ENCODE data around the gene NLRP1. TPM values are rescaled to one million over a fixed set of nuclear protein-coding genes. Genes with fewer than 3 reads are reported as not detected.

NLRP1 gene
- total RNA-seq, 1 experiment from 2014 or later, result 39.0 TPM

DNA sequence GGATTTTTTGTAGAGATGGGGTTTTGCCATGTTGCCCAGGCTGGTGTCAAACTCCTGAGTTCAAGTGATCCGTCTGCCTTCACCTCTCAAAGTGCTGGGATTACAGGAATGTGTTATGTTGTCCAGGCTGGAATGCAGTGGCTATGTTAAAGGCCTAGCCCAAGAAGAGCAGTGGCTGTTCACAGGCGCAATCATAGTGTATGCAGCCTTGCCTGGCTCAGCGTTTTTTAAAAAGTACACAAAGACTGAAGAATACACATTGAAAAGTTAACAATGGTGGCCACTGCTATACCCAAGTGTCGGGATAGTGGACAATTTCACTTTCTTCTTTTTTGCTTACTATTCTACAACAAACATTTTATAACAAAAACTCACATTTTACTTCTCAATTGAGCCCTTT, 105.3 kb downstream of the NLRP1 start:
- no peak for DNase-seq (ENCODE audit: low read depth)

DNA sequence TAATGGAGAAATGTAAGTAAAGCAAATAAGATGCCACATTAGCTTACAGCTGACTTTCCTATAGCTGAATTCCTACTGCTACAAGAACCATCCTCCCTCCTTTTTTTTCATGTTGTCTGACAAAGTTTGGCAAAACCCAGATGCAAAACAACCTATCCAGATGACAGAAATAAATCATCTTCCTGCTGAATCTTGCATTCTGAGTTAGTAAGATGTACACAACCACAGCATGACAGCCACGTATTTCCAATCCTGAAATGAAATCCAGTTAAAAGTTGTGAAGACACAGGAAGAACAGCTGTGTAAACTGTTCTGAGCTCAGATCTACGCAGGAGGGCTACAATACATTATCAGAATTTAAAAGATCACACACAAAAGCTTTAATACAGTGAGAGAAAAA, 110.4 kb downstream of the NLRP1 start:
- DNase-seq (ENCODE audit: low read depth), result peak; percentile 84

DNA sequence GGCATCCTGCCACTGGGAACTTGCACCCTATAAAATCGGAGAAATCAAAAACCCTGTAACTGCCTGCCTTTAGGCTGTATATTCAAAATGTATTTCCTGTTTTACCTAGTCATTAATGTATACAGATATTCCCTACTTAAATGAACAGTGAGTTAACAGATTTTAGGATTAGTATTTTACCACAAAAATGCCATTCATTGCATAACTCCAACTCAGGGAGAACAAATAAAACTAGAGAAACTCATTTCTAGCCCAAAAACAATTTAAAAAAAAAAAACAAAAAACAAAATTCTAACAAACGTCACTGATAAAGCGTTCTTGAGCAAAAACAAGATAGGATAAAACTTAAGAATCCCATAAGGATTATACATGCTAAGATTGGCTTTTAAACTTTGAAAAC, 111.8 kb downstream of the NLRP1 start:
- DNase-seq (ENCODE audit: low read depth), result no peak

DNA sequence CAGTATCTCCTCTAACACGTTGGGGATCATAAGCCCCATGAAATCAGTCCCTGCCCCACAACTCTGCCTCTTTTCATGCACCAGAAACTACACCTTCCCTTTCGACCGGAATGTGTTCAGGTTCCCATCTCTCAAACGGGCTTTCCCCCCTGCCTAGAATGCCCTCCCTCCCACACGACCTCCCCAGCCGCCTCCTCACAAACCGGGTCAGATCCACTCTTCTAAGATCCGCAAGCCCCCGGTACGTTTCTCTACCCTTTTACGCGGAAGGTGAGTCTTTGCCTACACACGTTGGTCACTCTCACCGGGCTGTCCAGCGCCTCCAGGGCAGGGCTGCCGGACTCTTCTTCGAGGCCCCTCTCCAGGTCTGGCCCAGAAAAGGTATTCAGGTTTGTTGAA, 116.2 kb downstream of the NLRP1 start:
- DNase-seq (ENCODE audit: low read depth), result no peak

DNA sequence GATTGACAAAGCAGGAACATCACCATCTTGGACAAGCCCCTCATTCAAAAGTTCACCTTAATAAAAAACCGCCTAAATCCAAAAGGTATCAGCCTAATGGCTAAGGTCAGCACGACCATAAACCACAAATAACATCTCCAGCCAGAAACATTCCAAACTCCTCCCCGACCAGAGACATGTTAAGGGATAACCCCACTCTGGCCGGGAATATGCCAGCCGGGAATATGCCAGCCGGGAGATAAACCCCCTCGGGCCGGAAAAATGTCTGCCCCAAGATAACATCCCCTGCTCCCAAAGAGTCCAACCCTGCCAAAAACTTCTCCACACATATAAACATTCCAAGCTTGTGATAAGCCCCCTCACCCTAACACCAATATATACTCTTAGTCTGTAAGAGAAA, 116.9 kb downstream of the NLRP1 start:
- no peak for DNase-seq (ENCODE audit: low read depth)

DNA sequence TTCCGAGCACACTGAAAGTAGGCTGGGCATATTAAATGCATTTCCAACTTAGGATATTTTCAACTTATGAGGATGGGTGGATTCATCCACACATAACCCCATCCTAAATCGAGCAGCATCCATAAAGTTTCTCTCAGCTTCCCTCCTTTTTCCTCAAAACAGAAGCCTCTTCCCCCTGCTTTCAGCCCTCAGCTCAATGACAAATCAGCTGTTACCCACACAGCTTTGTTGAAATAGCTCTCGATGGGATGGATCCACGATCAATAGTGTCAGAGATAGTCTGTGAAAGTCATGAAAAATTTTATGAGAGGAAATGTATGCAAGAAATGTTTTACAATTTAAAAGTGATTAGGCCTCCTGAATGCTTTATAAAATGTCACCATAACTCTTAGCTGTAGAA, 118.0 kb downstream of the NLRP1 start:
- DNase-seq (ENCODE audit: low read depth), result no peak

DNA sequence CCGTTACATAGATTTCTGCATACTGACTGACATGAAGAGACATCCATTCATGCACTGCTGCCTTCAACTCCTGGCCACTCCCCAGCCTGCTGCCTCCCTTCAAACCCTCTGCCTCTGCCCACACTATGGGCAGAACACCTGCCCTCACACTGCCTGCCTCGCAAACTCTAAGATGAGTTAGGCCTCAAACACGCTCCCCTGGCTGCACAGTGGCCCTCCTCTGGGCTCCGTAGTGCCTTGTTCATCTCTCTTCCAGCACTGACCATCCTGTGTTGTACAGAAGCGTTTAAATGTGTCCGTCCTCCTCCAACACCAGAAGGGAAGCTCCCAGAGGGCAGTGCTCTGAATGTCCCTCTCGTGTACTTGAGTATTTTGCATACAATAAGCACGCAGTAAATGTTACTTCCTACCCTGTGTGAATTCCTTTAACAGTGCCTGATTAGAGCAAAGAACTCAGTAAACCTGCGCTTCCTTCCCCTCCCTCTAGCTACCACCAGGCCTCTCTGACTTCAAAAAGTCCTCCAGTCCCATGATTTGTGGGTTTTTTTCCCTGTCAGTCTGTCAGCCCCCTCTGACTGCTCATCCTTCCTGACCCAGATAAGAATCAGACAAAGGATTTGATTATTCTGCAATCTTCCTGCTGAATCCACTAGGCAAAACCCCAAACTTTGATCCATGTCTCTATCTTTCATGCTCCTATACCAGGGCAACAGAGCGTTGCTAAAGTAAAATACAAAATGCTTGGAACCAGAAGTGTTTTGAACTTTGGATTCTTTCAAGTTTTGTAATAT, 119.4 kb downstream of the NLRP1 start:
- no peak for DNase-seq (ENCODE audit: low read depth)

Other genes starting within 250 kb of the NLRP1 start
- gene NUP88, start 164.8 kb downstream of the NLRP1 start, total RNA-seq (2014; rRNA removed), result 108 and 109 TPM in 2 replicates
- gene RPAIN, start 164.3 kb downstream of the NLRP1 start, total RNA-seq (2014; rRNA removed), result 29.4 and 32.1 TPM in 2 replicates
- gene C1QBP, start 145.4 kb downstream of the NLRP1 start, total RNA-seq (2014; rRNA removed), result 268 and 297 TPM in 2 replicates
- 10.2 and 10.6 TPM in 2 replicates for gene DHX33, start 115.5 kb downstream of the NLRP1 start, total RNA-seq (2014; rRNA removed)
- 52.5 and 70.2 TPM in 2 replicates for gene DERL2, start 98.3 kb downstream of the NLRP1 start, total RNA-seq (2014; rRNA removed)
- gene MIS12, start 97.9 kb downstream of the NLRP1 start, total RNA-seq (2014; rRNA removed), result 26.2 and 26.4 TPM in 2 replicates

All from LHCN-M2 (cell line).